ENCODE data around the gene OTOL1. TPM values are rescaled to one million over a fixed set of nuclear protein-coding genes. Genes with fewer than 3 reads are reported as not detected.

OTOL1 gene
- total RNA-seq, 4 donors from 2014 or later = not detected

GRCh38 chr3:161510510-161511260, 14.1 kb downstream of the OTOL1 start:
- Histone ChIP-seq H3K27ac (no peak overlapping the region), H3K4me1 (no peaks in the 10 kb centered on the region), H3K36me3 (no peaks in the 10 kb centered on the region), H3K4me3 (no peak overlapping the region), H3K27me3 (no peaks in the 10 kb centered on the region), H3K9me3 (no peaks in the 10 kb centered on the region)
- no peak for TF ChIP-seq CTCF (IDR thresholded peaks at IDR 0.05)
- TF ChIP-seq POLR2A (IDR thresholded peaks at IDR 0.05) = no peak
- DNase-seq = no peak

- no peak for DNase-seq
- Histone ChIP-seq H3K36me3 (no peaks in the 10 kb centered on the region), H3K4me1 (no peaks in the 10 kb centered on the region), H3K9me3 (no peaks in the 10 kb centered on the region), H3K4me3 (no peak overlapping the region), H3K27ac (no peak overlapping the region), H3K27me3 (no peaks in the 10 kb centered on the region)
- TF ChIP-seq CTCF (IDR thresholded peaks at IDR 0.05) (no peak), POLR2A (IDR thresholded peaks at IDR 0.05) (no peak)
Observed at GRCh38 chr3:161523916-161524315, 27.3 kb downstream of the OTOL1 start.

- Histone ChIP-seq H3K27me3 (no peaks in the 10 kb centered on the region), H3K36me3 (no peaks in the 10 kb centered on the region)
- TF ChIP-seq POLR2A (IDR thresholded peaks at IDR 0.05) (no peak), CTCF (IDR thresholded peaks at IDR 0.05) (no peak)
Observed at GRCh38 chr3:161531930-161532329, 35.3 kb downstream of the OTOL1 start.

GRCh38 chr3:161540594-161540993, 44.0 kb downstream of the OTOL1 start:
- DNase-seq = no peak
- Histone ChIP-seq H3K9me3 (no peaks in the 10 kb centered on the region), H3K4me1 (no peaks in the 10 kb centered on the region), H3K4me3 (no peak overlapping the region), H3K36me3 (no peaks in the 10 kb centered on the region), H3K27me3 (no peaks in the 10 kb centered on the region), H3K27ac (no peak overlapping the region)
- TF ChIP-seq CTCF (IDR thresholded peaks at IDR 0.05) (no peak), POLR2A (IDR thresholded peaks at IDR 0.05) (no peak)

More at GRCh38 chr3:161531930-161532329, 35.3 kb downstream of the OTOL1 start:
- no peaks in the 10 kb centered on the region for H3K9me3 ChIP-seq
- no peak for DNase-seq
- H3K27ac ChIP-seq = no peak overlapping the region
- no peaks in the 10 kb centered on the region for H3K4me1 ChIP-seq
- no peak overlapping the region for H3K4me3 ChIP-seq

- TF ChIP-seq CTCF (IDR thresholded peaks at IDR 0.05) = no peak
- TF ChIP-seq POLR2A (IDR thresholded peaks at IDR 0.05) = no peak
- Histone ChIP-seq H3K36me3 (no peaks in the 10 kb centered on the region), H3K27me3 (no peaks in the 10 kb centered on the region), H3K9me3 (no peaks in the 10 kb centered on the region), H3K4me3 (no peak overlapping the region), H3K27ac (no peak overlapping the region), H3K4me1 (no peaks in the 10 kb centered on the region)
- no peak for DNase-seq
Observed at GRCh38 chr3:161545824-161546223, 49.2 kb downstream of the OTOL1 start.
